Sigmoid colon (tissue), 7 donors: ENCODE results near the gene SPATS1. TPM values are rescaled to one million over a fixed set of nuclear protein-coding genes. Genes with fewer than 3 reads are reported as not detected.

ENCODE experiments used
- DNase-seq: peaks from one replicate; pipeline ENCODE4 v3.0.0-alpha.2; 2019
- H3K27ac ChIP-seq, 4 donors: fragments of 200-600 bp; sonication (generic); one replicate each; pipeline ENCODE4 v1.5.1; 2016 to 2019; ENCODE audit warnings: mild to moderate bottlenecking in 1 of 4
- H3K27me3 ChIP-seq, 3 donors: fragments of 200-600 bp; sonication (generic); one replicate each; pipeline ENCODE4 v1.5.1; 2019; ENCODE audit warnings: mild to moderate bottlenecking in 1 of 3
- H3K36me3 ChIP-seq, 4 donors: fragments of 200-600 bp; sonication (generic); one replicate each; pipeline ENCODE4 v1.5.1; 2016 to 2019
- H3K4me1 ChIP-seq, 4 donors: fragments of 200-600 bp; sonication (generic); one replicate each; pipeline ENCODE4 v1.5.1; 2017 to 2019
- H3K4me3 ChIP-seq, 4 donors: fragments of 200-600 bp; sonication (generic); one replicate each; pipeline ENCODE4 v1.5.1; 2017 to 2019; ENCODE audit warnings: mild to moderate bottlenecking in 2 of 4, moderate library complexity in 1 of 4
- H3K9me3 ChIP-seq, 4 donors: fragments of 200-600 bp in 3 of 4; sonication (generic) in 3 of 4; one replicate each; pipeline versions ENCODE4 v1.5.1 to v1.6.1; 2013 to 2019
- CTCF ChIP-seq, 4 experiments: fragments of 450-650 bp in 3 of 4; fragments of 200-600 bp in 1 of 4; IDR thresholded peaks; one replicate each; pipeline ENCODE4 v1.5.1; 2016 to 2019; ENCODE audit warnings: antibody characterized with exemption in 4 of 4, mild to moderate bottlenecking in 3 of 4, moderate library complexity in 2 of 4
- EP300 ChIP-seq, 4 donors: sonication (generic); formaldehyde crosslinking; IDR thresholded peaks; one replicate each; pipeline ENCODE4 v1.6.1; 2017; ENCODE audit warnings: antibody characterized with exemption in 4 of 4
- POLR2A ChIP-seq, 2 donors: fragments of 450-650 bp; IDR thresholded peaks; one replicate each; pipeline ENCODE4 v1.6.1; 2016; ENCODE audit warnings: antibody characterized with exemption in 2 of 2, mild to moderate bottlenecking in 2 of 2, moderate library complexity in 2 of 2
- POLR2AphosphoS5 ChIP-seq, 4 donors: sonication (generic); formaldehyde crosslinking; IDR thresholded peaks; one replicate each; pipeline ENCODE4 v1.6.1; 2017; ENCODE audit warnings: antibody characterized with exemption in 4 of 4
- WGBS, 2 donors: extraction: QIAGEN DNeasy Blood & Tissue Kit; methylation state at CpG; one replicate each; pipeline ENCODE4 v1.1.7; 2013; 5-methylcytosine and 5-hydroxymethylcytosine counted together
- intact Hi-C: fragments of 100-400 bp; cut with DNase I; formaldehyde crosslinking; loops from one replicate; pipeline ENCODE4 v1.15.1; 2023
- polyA plus RNA-seq, 3 donors: library from polyadenylated mRNA; stranded (reverse); fragments of 200-250 nt; gene quantifications; one replicate each; pipeline ENCODE4 v1.2.3, GENCODE V29; 2013
- total RNA-seq, 4 donors: library from RNA; depleted of rRNA; stranded (reverse); fragments of >200 nt; gene quantifications; one replicate each; pipeline ENCODE4 v1.1.0, GENCODE V29; 2016
- donor health status: healthy with polysubstance abuse.
- donor health status: Bipolar disorder and iron deficiency.
- donor health status: healthy.

Gene SPATS1
- total and polyA plus RNA-seq, 7 donors = not detected

GRCh38 chr6:44373051-44373450 is 30.6 kb downstream of the SPATS1 start:
- Histone ChIP-seq H3K4me1 (no peaks in the 10 kb centered on the region), H3K27me3 (no peaks in the 10 kb centered on the region), H3K27ac (no peak overlapping the region), H3K9me3 (no peaks in the 10 kb centered on the region), H3K36me3 (no peaks in the 10 kb centered on the region), H3K4me3 (no peak overlapping the region)
- intact Hi-C loops = no loop called here
- no peak for DNase-seq
- 81 to 94% methylated on average over 3 of the region's 3 CpGs for WGBS, 2 donors
- TF ChIP-seq CTCF (IDR thresholded peaks at IDR 0.05) (no peak), POLR2A (IDR thresholded peaks at IDR 0.05) (no peak), POLR2AphosphoS5 (IDR thresholded peaks at IDR 0.05) (no peak), EP300 (IDR thresholded peaks at IDR 0.05) (no peak)

DNA sequence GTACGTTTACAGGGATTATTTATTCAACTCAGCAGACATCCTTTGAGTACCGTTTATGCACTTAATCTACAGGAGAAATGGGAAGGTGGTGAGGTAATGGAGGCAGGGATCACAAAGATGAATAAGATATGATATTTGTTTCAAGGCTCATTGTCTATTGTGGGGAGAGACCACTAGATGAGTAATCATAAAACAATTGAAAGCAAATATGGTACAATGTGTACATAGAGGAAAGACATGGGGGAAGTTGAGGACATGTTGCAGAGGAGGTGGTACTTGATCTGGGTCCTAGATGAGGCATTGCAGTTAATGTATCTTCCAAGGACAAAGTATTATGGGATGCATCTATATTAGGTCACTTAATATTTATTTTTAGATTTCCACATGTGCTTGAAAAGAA is 31.3 kb downstream of the SPATS1 start:
- no peak for DNase-seq
- H3K9me3 ChIP-seq = no peaks in the 10 kb centered on the region
- H3K4me1 ChIP-seq = no peaks in the 10 kb centered on the region
- no peak overlapping the region for H3K27ac ChIP-seq
- H3K27me3 ChIP-seq = no peaks in the 10 kb centered on the region
- H3K36me3 ChIP-seq = no peaks in the 10 kb centered on the region
- TF ChIP-seq CTCF (IDR thresholded peaks at IDR 0.05) (no peak), POLR2AphosphoS5 (IDR thresholded peaks at IDR 0.05) (no peak), POLR2A (IDR thresholded peaks at IDR 0.05) (no peak), EP300 (IDR thresholded peaks at IDR 0.05) (no peak)
- intact Hi-C loops = no loop called here
- H3K4me3 ChIP-seq = no peak overlapping the region
- WGBS, 2 donors = 60 to 69% methylated on average over 2 of the region's 2 CpGs

DNA sequence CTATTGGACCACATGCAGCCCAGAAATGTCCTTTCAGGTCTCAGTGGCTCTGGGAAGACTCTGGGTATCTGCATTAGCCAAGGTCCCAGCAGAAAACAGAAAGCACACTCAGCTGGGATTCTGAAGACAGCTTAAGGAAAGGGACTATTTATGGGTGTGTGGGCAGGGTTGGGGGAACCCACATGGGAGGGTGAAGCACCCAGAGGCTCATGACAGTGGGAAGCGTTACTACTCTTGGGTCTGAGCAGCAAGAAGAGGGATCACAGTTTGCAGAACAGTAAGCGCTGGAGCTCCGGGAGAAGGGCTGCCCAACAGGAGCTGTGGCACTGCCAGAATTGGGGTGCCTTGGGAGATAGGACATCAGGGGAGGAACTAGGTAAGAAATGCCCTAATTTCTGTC is 32.6 kb downstream of the SPATS1 start:
- Histone ChIP-seq H3K36me3 (no peaks in the 10 kb centered on the region), H3K4me1 (no peaks in the 10 kb centered on the region), H3K27me3 (no peaks in the 10 kb centered on the region), H3K9me3 (no peaks in the 10 kb centered on the region), H3K4me3 (no peak overlapping the region), H3K27ac (no peak overlapping the region)
- intact Hi-C loops = no loop called here
- no peak for TF ChIP-seq POLR2A (IDR thresholded peaks at IDR 0.05)
- TF ChIP-seq POLR2AphosphoS5 (IDR thresholded peaks at IDR 0.05) = no peak
- no peak for TF ChIP-seq EP300 (IDR thresholded peaks at IDR 0.05)
- TF ChIP-seq CTCF (IDR thresholded peaks at IDR 0.05) = no peak
- 85 to 93% methylated on average over 3 of the region's 3 CpGs for WGBS, 2 donors
- no peak for DNase-seq

DNA sequence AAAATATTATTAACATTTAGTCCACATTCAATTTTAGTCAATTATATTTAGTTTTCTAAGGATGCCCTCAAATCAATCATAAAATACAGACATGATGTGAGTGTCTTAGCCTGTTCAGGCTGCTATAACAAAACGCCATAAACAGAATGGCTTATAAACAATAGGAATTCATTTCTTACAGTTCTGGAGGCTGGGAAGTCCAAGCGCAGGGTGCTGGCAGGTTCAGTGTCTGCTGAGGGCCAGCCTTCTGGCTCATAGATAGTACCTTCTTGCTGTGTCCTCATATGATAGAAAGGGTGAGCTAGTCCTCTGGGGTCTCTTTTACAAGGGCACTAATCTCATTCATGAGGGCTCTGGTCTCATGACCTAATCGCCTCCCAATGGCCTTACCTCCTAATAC is 35.0 kb downstream of the SPATS1 start:
- Histone ChIP-seq H3K9me3 (no peaks in the 10 kb centered on the region), H3K4me1 (no peaks in the 10 kb centered on the region), H3K36me3 (no peaks in the 10 kb centered on the region), H3K4me3 (no peak overlapping the region), H3K27ac (no peak overlapping the region), H3K27me3 (no peaks in the 10 kb centered on the region)
- TF ChIP-seq CTCF (IDR thresholded peaks at IDR 0.05) = no peak
- WGBS, 2 donors = 91 to 92% methylated on average over 3 of the region's 3 CpGs
- no peak for DNase-seq
- intact Hi-C loops = no loop called here

GRCh38 chr6:44377971-44378370 is 35.5 kb downstream of the SPATS1 start:
- Histone ChIP-seq H3K27ac (no peak overlapping the region), H3K4me1 (no peaks in the 10 kb centered on the region), H3K27me3 (no peaks in the 10 kb centered on the region), H3K36me3 (no peaks in the 10 kb centered on the region), H3K9me3 (no peaks in the 10 kb centered on the region), H3K4me3 (no peak overlapping the region)
- DNase-seq = no peak
- WGBS, 2 donors = 37 to 49% methylated on average over 1 of the region's 1 CpG
- TF ChIP-seq CTCF (IDR thresholded peaks at IDR 0.05) = no peak
- TF ChIP-seq EP300 (IDR thresholded peaks at IDR 0.05) = no peak
- no peak for TF ChIP-seq POLR2AphosphoS5 (IDR thresholded peaks at IDR 0.05)
- TF ChIP-seq POLR2A (IDR thresholded peaks at IDR 0.05) = no peak
- intact Hi-C loops = no loop called here
